K562 (cell line): ENCODE results near the gene CDKN1C. TPM values are rescaled to one million over a fixed set of nuclear protein-coding genes. Genes with fewer than 3 reads are reported as not detected.

ENCODE experiments used
- BHLHE40 ChIP-seq: IDR thresholded peaks from 2 replicates; pipeline ENCODE4 v1.6.1; 2011; ENCODE audit warnings: low read length, improper control_type of control experiment
- CHD1 ChIP-seq: fragments of 200-600 bp; sonication (generic); IDR thresholded peaks from one replicate; pipeline ENCODE4 v1.6.1; 2012; ENCODE audit warnings: mild to moderate bottlenecking, moderate library complexity, low read length, inconsistent platforms
- CXXC5 ChIP-seq: fragments of 250-450 bp; sonication (Bioruptor Pico); IDR thresholded peaks from 2 replicates; pipeline ENCODE4 v1.8.0; 2022; ENCODE audit warnings: inconsistent platforms, mild to moderate bottlenecking, moderate library complexity
- MYNN ChIP-seq, 2 experiments: sonication (generic); formaldehyde crosslinking in 1 of 2; IDR thresholded peaks; 2 replicates each; pipeline versions ENCODE4 v1.5.0 to v1.6.1; 2016 to 2020; ENCODE audit warnings: antibody characterized with exemption in 1 of 2, missing genetic modification reagents in 1 of 2
- NFIX ChIP-seq: fragments of 250-450 bp; sonication (Bioruptor Pico); IDR thresholded peaks from 2 replicates; pipeline ENCODE4 v1.4.0; 2020; ENCODE audit warnings: low read depth, mild to moderate bottlenecking, moderate library complexity
- ZFP1 ChIP-seq: fragments of 450-650 bp; formaldehyde crosslinking; IDR thresholded peaks from 2 replicates; pipeline ENCODE4 v1.4.0; 2020; ENCODE audit warnings: mild to moderate bottlenecking, mixed read lengths
- ZFX ChIP-seq: sonication (generic); formaldehyde crosslinking; IDR thresholded peaks from 2 replicates; pipeline ENCODE4 v1.8.0; 2022; ENCODE audit warnings: mild to moderate bottlenecking, missing genetic modification reagents, moderate library complexity
- ZNF175 ChIP-seq: fragments of 200-800 bp; sonication (Bioruptor generic); IDR thresholded peaks from 2 replicates; pipeline ENCODE4 v1.6.1; 2016; ENCODE audit warnings: low read depth, mild to moderate bottlenecking, missing genetic modification characterization, missing compliant biosample characterization
- polyA plus RNA-seq, 8 experiments: library from polyadenylated mRNA; depleted of rRNA in 4 of 8; stranded (reverse) in 5 of 8; unstranded in 3 of 8; fragments of >200 nt; fragmentation: Nextera tagmentation in 2 of 8; fragmentation: Illumina TruSeq in 1 of 8; extraction: Ambion mirVana in 2 of 8; extraction: Trizol in 1 of 8; gene quantifications; 2 replicates each; pipeline versions ENCODE4 v1.2.1 to v1.2.3, GENCODE V29; 2011 to 2014; ENCODE audit warnings: inconsistent platforms in 1 of 8, missing spikeins in 1 of 8
- total RNA-seq, 7 experiments: library from RNA; depleted of rRNA in 6 of 7; stranded (reverse); fragments of >200 nt in 6 of 7; fragmentation: Illumina TruSeq in 2 of 7; extraction: Trizol in 2 of 7; gene quantifications; 2 replicates each; pipeline versions ENCODE4 v1.2.1 to v1.2.3, GENCODE V29; 2011 to 2021; ENCODE audit warnings: low replicate concordance in 1 of 7
- TF ChIP-seq, protein P1 (sequence below): fragments of 250-450 bp; sonication (Bioruptor Pico); IDR thresholded peaks from 2 replicates; pipeline ENCODE4 v1.5.0; 2022; ENCODE audit warnings: mild to moderate bottlenecking
- TF ChIP-seq, protein P2 (sequence below): conservative IDR thresholded peaks from 2 replicates; pipeline ENCODE4 v1.6.1; 2011; ENCODE audit warnings: low read depth, mild to moderate bottlenecking, low read length; ENCODE audit not compliant: control insufficient read depth
- TF ChIP-seq, protein P3 (sequence below), 2 experiments: fragments of 450-650 bp; IDR thresholded peaks; 2 replicates each; pipeline ENCODE4 v1.6.1; 2016
- TF ChIP-seq, protein P4 (sequence below): fragments of 250-450 bp; sonication (Bioruptor Pico); IDR thresholded peaks from 2 replicates; pipeline ENCODE4 v1.4.0; 2020
- TF ChIP-seq, protein P5 (sequence below): sonication (generic); formaldehyde crosslinking; IDR thresholded peaks from 2 replicates; pipeline ENCODE4 v1.8.1; 2023; ENCODE audit warnings: mild to moderate bottlenecking, missing genetic modification reagents

The CDKN1C gene
- total and polyA plus RNA-seq, 9 of the 15 experiments (the other 6 are each of a cell fraction or from before 2014, with no cell fraction given) = 2.8 to 21.1 (median 9.3) TPM

DNA sequence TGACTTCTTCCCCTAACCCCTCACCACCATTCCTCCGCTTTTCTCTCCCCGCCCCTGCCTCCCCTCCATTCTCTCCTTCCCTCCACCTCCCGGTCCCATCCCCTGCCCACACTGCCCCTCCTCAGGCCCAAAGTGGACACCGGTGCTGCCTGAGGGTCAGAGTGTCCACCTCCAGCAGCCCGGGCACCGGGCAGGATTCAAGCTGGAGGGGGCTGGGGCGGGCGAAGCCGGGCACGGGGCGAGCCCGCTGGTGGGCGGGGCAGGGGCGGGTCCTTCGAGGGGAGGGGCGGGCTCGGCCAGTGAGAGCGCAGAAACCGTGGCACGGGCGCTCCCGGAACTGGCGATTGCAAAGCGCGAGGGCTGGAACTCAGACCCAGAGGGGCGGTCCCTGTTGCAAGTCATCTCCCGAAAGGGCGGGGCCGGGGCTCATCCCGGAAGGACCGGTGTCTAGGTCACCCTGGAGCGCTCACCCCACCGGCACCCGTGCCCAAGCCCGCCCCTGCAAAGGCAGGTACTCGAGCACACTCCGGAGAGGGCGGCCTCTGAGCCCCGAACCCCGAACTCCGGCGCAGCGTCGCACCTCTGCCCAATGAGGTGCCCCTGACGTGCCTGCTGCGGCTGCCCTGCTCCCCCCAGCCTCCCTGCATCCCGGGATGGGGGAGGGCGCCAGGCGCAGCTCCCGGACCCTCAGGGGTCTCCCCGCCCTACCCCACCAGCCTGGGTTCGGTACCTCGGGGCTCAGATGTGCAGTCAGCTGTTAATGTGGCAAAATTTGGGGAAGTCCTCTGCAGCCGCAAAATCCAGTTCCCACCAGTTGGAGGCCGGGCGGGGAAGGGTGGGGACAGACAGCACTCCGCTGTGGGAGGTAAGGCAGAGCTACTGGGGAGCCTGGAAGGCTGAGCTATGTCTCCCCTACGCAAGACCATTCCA lies 16.5 kb upstream of the CDKN1C start (continued):
- TF ChIP-seq, protein P1, sequence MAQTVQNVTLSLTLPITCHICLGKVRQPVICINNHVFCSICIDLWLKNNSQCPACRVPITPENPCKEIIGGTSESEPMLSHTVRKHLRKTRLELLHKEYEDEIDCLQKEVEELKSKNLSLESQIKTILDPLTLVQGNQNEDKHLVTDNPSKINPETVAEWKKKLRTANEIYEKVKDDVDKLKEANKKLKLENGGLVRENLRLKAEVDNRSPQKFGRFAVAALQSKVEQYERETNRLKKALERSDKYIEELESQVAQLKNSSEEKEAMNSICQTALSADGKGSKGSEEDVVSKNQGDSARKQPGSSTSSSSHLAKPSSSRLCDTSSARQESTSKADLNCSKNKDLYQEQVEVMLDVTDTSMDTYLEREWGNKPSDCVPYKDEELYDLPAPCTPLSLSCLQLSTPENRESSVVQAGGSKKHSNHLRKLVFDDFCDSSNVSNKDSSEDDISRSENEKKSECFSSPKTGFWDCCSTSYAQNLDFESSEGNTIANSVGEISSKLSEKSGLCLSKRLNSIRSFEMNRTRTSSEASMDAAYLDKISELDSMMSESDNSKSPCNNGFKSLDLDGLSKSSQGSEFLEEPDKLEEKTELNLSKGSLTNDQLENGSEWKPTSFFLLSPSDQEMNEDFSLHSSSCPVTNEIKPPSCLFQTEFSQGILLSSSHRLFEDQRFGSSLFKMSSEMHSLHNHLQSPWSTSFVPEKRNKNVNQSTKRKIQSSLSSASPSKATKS (CRISPR knock-in tag) = no peak
- TF ChIP-seq, protein P2, sequence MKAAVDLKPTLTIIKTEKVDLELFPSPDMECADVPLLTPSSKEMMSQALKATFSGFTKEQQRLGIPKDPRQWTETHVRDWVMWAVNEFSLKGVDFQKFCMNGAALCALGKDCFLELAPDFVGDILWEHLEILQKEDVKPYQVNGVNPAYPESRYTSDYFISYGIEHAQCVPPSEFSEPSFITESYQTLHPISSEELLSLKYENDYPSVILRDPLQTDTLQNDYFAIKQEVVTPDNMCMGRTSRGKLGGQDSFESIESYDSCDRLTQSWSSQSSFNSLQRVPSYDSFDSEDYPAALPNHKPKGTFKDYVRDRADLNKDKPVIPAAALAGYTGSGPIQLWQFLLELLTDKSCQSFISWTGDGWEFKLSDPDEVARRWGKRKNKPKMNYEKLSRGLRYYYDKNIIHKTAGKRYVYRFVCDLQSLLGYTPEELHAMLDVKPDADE = peak; percentile 47; the same call in 1 of the 2 replicates
- TF ChIP-seq, protein P3, sequence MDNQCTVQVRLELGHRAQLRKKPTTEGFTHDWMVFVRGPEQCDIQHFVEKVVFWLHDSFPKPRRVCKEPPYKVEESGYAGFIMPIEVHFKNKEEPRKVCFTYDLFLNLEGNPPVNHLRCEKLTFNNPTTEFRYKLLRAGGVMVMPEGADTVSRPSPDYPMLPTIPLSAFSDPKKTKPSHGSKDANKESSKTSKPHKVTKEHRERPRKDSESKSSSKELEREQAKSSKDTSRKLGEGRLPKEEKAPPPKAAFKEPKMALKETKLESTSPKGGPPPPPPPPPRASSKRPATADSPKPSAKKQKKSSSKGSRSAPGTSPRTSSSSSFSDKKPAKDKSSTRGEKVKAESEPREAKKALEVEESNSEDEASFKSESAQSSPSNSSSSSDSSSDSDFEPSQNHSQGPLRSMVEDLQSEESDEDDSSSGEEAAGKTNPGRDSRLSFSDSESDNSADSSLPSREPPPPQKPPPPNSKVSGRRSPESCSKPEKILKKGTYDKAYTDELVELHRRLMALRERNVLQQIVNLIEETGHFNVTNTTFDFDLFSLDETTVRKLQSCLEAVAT (IDR thresholded peaks at IDR 0.05) = peak; percentile 14 to 51; a peak in 1 of 4 replicates
- TF ChIP-seq, protein P4, sequence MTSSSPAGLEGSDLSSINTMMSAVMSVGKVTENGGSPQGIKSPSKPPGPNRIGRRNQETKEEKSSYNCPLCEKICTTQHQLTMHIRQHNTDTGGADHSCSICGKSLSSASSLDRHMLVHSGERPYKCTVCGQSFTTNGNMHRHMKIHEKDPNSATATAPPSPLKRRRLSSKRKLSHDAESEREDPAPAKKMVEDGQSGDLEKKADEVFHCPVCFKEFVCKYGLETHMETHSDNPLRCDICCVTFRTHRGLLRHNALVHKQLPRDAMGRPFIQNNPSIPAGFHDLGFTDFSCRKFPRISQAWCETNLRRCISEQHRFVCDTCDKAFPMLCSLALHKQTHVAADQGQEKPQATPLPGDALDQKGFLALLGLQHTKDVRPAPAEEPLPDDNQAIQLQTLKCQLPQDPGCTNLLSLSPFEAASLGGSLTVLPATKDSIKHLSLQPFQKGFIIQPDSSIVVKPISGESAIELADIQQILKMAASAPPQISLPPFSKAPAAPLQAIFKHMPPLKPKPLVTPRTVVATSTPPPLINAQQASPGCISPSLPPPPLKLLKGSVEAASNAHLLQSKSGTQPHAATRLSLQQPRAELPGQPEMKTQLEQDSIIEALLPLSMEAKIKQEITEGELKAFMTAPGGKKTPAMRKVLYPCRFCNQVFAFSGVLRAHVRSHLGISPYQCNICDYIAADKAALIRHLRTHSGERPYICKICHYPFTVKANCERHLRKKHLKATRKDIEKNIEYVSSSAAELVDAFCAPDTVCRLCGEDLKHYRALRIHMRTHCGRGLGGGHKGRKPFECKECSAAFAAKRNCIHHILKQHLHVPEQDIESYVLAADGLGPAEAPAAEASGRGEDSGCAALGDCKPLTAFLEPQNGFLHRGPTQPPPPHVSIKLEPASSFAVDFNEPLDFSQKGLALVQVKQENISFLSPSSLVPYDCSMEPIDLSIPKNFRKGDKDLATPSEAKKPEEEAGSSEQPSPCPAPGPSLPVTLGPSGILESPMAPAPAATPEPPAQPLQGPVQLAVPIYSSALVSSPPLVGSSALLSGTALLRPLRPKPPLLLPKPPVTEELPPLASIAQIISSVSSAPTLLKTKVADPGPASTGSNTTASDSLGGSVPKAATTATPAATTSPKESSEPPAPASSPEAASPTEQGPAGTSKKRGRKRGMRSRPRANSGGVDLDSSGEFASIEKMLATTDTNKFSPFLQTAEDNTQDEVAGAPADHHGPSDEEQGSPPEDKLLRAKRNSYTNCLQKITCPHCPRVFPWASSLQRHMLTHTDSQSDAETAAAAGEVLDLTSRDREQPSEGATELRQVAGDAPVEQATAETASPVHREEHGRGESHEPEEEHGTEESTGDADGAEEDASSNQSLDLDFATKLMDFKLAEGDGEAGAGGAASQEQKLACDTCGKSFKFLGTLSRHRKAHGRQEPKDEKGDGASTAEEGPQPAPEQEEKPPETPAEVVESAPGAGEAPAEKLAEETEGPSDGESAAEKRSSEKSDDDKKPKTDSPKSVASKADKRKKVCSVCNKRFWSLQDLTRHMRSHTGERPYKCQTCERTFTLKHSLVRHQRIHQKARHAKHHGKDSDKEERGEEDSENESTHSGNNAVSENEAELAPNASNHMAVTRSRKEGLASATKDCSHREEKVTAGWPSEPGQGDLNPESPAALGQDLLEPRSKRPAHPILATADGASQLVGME (CRISPR knock-in tag) = peak; percentile 72
- no peak for TF ChIP-seq NFIX
- peak; percentile 50 for TF ChIP-seq MYNN (IDR thresholded peaks at IDR 0.05)
- TF ChIP-seq MYNN (CRISPR knock-in tag; IDR thresholded peaks at IDR 0.05) = no peak
- peak; percentile 92 for TF ChIP-seq BHLHE40
- 0 out of 2 replicates have a peak, but pooled peaks have one; percentile 34 for TF ChIP-seq CXXC5 (CRISPR knock-in tag)
- peak; percentile 56 for TF ChIP-seq ZFX (CRISPR knock-in tag)
- no peak for TF ChIP-seq ZNF175 (CRISPR knock-in tag)
- TF ChIP-seq ZFP1 (CRISPR knock-in tag) = no peak
- TF ChIP-seq, protein P5, sequence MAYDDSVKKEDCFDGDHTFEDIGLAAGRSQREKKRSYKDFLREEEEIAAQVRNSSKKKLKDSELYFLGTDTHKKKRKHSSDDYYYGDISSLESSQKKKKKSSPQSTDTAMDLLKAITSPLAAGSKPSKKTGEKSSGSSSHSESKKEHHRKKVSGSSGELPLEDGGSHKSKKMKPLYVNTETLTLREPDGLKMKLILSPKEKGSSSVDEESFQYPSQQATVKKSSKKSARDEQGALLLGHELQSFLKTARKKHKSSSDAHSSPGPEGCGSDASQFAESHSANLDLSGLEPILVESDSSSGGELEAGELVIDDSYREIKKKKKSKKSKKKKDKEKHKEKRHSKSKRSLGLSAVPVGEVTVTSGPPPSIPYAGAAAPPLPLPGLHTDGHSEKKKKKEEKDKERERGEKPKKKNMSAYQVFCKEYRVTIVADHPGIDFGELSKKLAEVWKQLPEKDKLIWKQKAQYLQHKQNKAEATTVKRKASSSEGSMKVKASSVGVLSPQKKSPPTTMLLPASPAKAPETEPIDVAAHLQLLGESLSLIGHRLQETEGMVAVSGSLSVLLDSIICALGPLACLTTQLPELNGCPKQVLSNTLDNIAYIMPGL = 0 out of 2 replicates have a peak, but pooled peaks have one; percentile 47
- TF ChIP-seq CHD1 = peak; percentile 66
